Lower leg skin (tissue), 4 donors: ENCODE measurements around the gene NRN1L. TPM values are rescaled to one million over a fixed set of nuclear protein-coding genes. Genes with fewer than 3 reads are reported as not detected.
A peak's percentile ranks its signal among the peaks of the same experiment; 100 is the strongest.

Experiments used
- DNase-seq, 2 donors: peaks; one replicate each; pipeline ENCODE4 v3.0.0-alpha.2; 2019; ENCODE audit warnings: low spot score in 2 of 2
- H3K4me3 ChIP-seq: fragments of 200-600 bp; sonication (generic); 2 replicates; pipeline ENCODE4 v1.5.1; 2017; ENCODE audit warnings: mild to moderate bottlenecking, low read depth; ENCODE audit not compliant: poor library complexity, severe bottlenecking
- CTCF ChIP-seq, 3 donors: fragments of 450-650 bp; IDR thresholded peaks; one replicate each; pipeline ENCODE4 v1.5.1; 2016; ENCODE audit warnings: antibody characterized with exemption in 3 of 3, mild to moderate bottlenecking in 3 of 3, moderate library complexity in 2 of 3
- POLR2A ChIP-seq, 2 donors: fragments of 450-650 bp; IDR thresholded peaks; one replicate each; pipeline ENCODE4 v1.6.1; 2016 to 2017; ENCODE audit warnings: antibody characterized with exemption in 2 of 2, mild to moderate bottlenecking in 1 of 2, moderate library complexity in 1 of 2
- WGBS, 2 donors: methylation state at CpG; one replicate each; pipeline ENCODE4 v1.1.5; 2018; 5-methylcytosine and 5-hydroxymethylcytosine counted together
- intact Hi-C: fragments of 100-400 bp; cut with DNase I; formaldehyde crosslinking; loops from one replicate; pipeline ENCODE4 v1.15.0; 2023; ENCODE audit warnings: low total_unique reads
- total RNA-seq, 4 donors: library from RNA; depleted of rRNA; stranded (reverse); fragments of >200 nt; gene quantifications; one replicate each; pipeline ENCODE4 v1.1.0, GENCODE V29; 2016

Gene NRN1L
- total RNA-seq, 4 donors from 2014 or later: 0.65 to 3.7 (median 0.80) TPM; not detected in 1

DNA sequence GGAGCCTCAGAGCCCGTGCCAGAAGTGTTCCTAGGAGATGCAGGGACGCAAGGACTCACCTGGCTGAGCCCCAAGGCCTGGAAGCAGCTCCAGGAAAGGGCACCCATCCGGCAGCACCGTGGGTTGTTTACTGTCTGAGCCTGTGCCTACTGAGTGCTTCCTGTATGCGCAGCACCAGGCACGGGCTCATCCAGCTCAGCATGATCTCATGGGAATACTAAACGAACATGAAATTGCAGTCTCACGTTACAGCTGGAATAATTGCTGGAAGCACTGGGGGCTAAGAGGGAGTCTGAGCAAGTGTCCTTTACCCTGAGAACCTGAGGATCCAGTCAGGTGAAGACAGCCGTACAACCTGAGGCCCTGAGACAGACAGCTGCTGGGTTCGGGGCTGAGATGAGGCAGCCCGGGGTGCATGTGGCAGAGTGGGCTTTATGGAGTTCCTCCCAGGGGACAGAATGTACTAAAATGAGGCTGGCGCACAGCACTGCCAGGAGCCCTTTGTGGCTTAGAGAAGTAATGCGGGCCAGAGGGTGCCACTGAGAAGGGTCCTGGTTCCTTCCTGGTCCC is 41.6 kb downstream of the NRN1L start:
- no peak for TF ChIP-seq CTCF (IDR thresholded peaks at IDR 0.05)
- TF ChIP-seq POLR2A (IDR thresholded peaks at IDR 0.05): no peak
- H3K4me3 ChIP-seq: no peak overlapping the region
- peak in 1 of 2 donors; percentile 86 for DNase-seq
- 34 to 58% methylated on average over 13 of the region's 13 CpGs for WGBS, 2 donors
- intact Hi-C loops: loop anchor here (5.0 to 10.0 kb wide), 2 partner anchors 44 to 101 kb away; partner anchors contain the start of gene NRN1L

- intact Hi-C loops: loop anchor here (5.0 to 10.0 kb wide), 2 partner anchors 45 to 103 kb away; partner anchors contain the start of gene NRN1L
- TF ChIP-seq POLR2A (IDR thresholded peaks at IDR 0.05): no peak
- TF ChIP-seq CTCF (IDR thresholded peaks at IDR 0.05): no peak
- 87 to 91% methylated on average over 22 of the region's 22 CpGs for WGBS, 2 donors
- no peak overlapping the region for H3K4me3 ChIP-seq
- DNase-seq: no peak
Observed at GRCh38 chr16:67927131-67927941, 42.7 kb downstream of the NRN1L start.

DNA sequence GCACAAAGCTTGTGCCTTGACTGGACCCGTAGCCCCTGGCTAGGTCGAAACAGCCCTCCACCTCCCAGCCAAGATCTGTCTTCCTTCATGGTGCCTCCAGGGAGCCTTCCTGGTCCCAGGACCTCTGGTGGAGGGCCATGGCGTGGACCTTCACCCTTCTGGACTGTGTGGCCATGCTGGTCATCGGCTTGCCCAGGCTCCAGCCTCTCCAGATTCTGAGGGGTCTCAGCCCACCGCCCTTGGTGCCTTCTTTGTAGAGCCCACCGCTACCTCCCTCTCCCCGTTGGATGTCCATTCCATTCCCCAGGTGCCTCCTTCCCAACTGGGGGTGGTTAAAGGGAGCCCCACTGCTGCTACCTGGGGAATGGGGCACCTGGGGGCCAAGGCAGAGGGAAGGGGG is 43.5 kb downstream of the NRN1L start:
- no peak for DNase-seq
- TF ChIP-seq CTCF (IDR thresholded peaks at IDR 0.05) (no peak), POLR2A (IDR thresholded peaks at IDR 0.05) (no peak)
- H3K4me3 ChIP-seq: no peak overlapping the region
- intact Hi-C loops: loop anchor here (5.0 to 10.0 kb wide), 2 partner anchors 46 to 103 kb away; partner anchors contain the start of gene NRN1L
- 74 to 78% methylated on average over 7 of the region's 7 CpGs for WGBS, 2 donors

DNA sequence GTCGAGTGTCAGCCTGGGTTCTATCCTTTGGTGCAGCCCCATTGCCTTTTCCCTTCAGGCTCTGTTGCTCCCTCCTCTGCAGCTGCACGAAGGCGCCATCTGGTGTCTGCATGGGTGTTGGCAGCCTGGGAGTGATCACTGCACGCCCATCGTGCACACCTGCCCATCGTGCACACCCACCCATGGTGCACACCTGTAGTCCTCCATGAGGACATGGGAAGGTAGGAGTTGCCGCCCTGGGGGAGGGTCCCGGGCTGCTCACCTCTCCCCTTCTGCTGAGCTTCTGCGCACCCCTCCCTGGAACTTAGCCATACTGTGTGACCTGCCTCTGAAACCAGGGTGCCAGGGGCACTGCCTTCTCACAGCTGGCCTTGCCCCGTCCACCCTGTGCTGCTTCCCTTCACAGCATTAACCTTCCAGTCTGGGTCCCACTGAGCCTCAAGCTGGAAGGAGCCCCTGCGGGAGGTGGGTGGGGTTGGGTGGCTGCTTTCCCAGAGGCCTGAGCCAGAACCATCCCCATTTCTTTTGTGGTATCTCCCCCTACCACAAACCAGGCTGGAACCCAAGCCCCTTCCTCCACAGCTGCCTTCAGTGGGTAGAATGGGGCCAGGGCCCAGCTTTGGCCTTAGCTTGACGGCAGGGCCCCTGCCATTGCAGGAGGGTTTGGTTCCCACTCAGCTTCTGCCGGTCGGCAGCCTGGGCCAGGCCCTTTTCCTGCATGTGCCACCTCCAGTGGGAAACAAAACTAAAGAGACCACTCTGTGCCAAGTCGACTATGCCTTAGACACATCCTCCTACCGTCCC is 44.1 kb downstream of the NRN1L start:
- peak in 1 of 2 donors; percentile 92 for DNase-seq
- TF ChIP-seq POLR2A (IDR thresholded peaks at IDR 0.05) (no peak), CTCF (IDR thresholded peaks at IDR 0.05) (peak in 1 of 3 donors; percentile 85)
- no peak overlapping the region for H3K4me3 ChIP-seq
- intact Hi-C loops: loop anchor here (5.0 to 10.0 kb wide), 2 partner anchors 46 to 104 kb away; partner anchors contain the start of gene NRN1L
- 45 to 47% methylated on average over 16 of the region's 16 CpGs for WGBS, 2 donors

DNA sequence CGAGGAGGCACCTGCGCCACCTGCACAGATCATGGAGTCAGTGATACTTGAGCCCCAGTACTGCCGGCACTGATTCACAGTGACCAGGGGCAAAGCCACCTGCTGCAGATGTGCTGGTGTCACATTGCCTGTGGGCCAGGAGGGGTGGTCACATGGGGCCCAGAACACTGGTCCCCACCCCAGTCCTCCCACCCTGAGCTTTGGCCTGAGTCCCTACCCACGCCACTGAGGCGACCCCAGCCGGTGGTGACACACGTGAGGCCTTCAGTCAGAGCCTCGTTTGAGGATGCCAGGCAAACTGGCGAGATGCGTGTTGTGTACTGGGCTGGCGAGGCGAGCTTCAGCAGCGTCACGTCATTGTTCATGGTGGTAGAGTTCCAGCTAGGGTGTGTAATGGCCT is 45.5 kb downstream of the NRN1L start:
- H3K4me3 ChIP-seq: no peak overlapping the region
- TF ChIP-seq CTCF (IDR thresholded peaks at IDR 0.05) (no peak), POLR2A (IDR thresholded peaks at IDR 0.05) (no peak)
- DNase-seq: no peak
- WGBS, 2 donors: 90 to 92% methylated on average over 14 of the region's 14 CpGs
- intact Hi-C loops: no loop called here
